Choroid plexus epithelial cell (primary cell): ENCODE results near the gene AAMP.
"Not testable (repeated sequence)": the region's sequence is repeated elsewhere in the genome, so short reads cannot be mapped to it uniquely, and the experiment has no call there.

Experiments used
- DNase-seq: peaks from one replicate; pipeline ENCODE4 v3.0.0-alpha.2; 2010; ENCODE audit warnings: low read depth
- H3K4me3 ChIP-seq: 2 replicates; pipeline ENCODE4 v1.5.1; 2011; ENCODE audit warnings: low read depth, mild to moderate bottlenecking, control low read depth, low read length, moderate library complexity
- CTCF ChIP-seq: conservative IDR thresholded peaks from 2 replicates; pipeline ENCODE4 v1.5.1; 2011; ENCODE audit warnings: low read depth, mild to moderate bottlenecking, control low read depth, inconsistent platforms, low read length, moderate library complexity

AAMP gene

DNA sequence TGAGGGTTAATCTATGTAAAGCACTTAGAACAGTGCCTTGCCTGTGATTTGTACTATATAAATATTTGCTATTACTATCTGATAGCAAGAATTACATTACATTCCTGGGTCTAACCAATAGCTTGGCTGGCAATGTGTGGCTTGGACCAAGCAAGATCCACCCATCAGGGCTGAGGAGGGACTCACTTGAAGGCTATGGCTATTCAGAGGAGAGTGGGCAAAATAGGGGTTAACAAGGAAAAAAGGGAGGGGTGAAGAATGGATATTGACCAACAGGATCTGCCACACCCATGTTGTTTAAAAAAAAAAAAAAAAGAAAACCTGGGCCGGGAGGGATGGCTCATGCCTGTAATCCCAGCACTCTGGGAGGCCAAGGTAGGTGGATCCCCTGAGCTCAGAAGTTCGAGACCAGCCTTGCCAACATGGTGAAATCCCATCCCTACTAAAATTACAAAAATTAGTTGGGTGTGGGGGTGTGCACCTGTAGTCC is 42.4 kb upstream of the AAMP start:
- no peak for TF ChIP-seq CTCF
- DNase-seq, result no peak
- no peak overlapping the region for H3K4me3 ChIP-seq

DNA sequence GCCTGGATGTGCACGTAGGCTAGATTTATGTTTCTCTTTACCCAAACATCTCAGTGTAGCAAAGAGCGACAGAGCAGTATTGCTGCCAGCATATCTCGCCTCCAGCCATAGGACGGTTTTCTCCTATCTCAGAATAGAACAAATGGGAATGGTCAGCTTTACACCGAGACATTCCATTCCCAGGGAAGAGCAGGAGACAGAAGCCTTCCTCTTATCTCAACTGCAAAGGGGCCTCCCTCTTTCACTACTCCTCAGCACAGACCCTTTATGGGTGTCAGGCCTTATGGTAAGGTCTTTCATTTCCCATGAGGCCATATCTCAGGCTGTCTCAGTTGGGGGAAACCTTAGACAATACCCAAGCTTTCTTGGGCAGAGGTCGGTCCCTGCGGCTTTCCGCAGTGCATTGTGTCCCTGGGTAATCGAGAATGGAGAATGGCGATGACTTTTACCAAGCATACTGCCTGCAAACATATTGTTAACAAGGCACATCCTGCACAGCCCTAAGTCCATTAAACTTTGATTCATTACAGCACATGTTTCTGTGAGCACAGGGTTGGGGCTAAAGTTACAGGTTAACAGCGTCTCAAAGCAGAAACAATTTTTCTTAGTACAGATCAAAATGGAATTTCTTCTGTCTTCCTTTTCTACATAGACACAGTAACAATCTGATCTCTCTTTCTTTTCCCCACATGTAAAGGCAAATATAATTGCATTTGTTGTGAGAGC is 41.8 kb upstream of the AAMP start:
- DNase-seq, H3K4me3 ChIP-seq: not testable (repeated sequence)

GRCh38 chr2:218310853-218311540 is 41.1 kb upstream of the AAMP start:
- no peak overlapping the region for H3K4me3 ChIP-seq
- no peak for DNase-seq
- TF ChIP-seq CTCF, result no peak

GRCh38 chr2:218307415-218308090 is 37.6 kb upstream of the AAMP start:
- H3K4me3 ChIP-seq, result no peak overlapping the region
- TF ChIP-seq CTCF, result no peak
- DNase-seq, result no peak

- H3K4me3 ChIP-seq, result no peak overlapping the region
- no peak for TF ChIP-seq CTCF
These were observed 36.4 kb upstream of the AAMP start for GRCh38 chr2:218306184-218306920.

GRCh38 chr2:218305383-218305782 is 35.4 kb upstream of the AAMP start:
- H3K4me3 ChIP-seq, result no peak overlapping the region
- no peak for TF ChIP-seq CTCF
- no peak for DNase-seq

More at GRCh38 chr2:218306184-218306920, 36.4 kb upstream of the AAMP start:
- DNase-seq, result no peak
